Measurements from ENCODE around the gene DOCK2.

DOCK2 gene

DNA sequence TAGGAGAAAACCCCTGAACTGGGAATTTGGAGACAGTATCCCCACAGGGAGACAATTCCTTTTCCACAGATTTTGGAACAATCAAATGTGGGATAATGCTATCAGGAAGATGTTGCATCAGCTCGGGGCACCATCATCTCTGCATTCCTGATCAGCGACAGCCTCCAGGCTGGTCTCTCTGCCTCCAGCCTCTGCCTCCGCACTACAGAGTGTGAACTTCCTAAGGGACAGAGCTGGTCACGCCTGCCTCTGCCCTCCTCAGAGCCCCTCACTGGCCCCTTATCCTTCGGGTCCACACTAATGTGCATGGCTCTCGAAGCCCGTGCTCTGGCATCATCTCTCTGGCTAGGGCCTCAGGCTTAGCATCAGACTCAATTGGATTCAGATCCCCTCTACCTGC lies 477.2 kb downstream of the DOCK2 start:
- Histone ChIP-seq H3K4me3 (ENCODE audit: low read depth in 1 of 2, low read length in 2 of 2) (no peak overlapping the region), H3K79me2 (ENCODE audit: insufficient read depth, low read length) (no peaks in the 10 kb centered on the region), H3K4me2 (ENCODE audit: insufficient read depth, low read length) (no peak overlapping the region), H3K27me3 (ENCODE audit: insufficient read depth, low read length, poor library complexity) (no peaks in the 10 kb centered on the region), H2AFZ (ENCODE audit: low read depth, low read length) (no peak overlapping the region), H4K20me1 (ENCODE audit: insufficient read depth, low read length) (no peaks in the 10 kb centered on the region), H3K27ac (ENCODE audit: low read length) (no peak overlapping the region), H3K9me3 (ENCODE audit: insufficient read depth, low read length, severe bottlenecking) (no peaks in the 10 kb centered on the region), H3K9ac (ENCODE audit: low read depth, low read length) (no peak overlapping the region), H3K36me3 (ENCODE audit: insufficient read depth, low read length) (no peaks in the 10 kb centered on the region), H3K4me1 (ENCODE audit: insufficient read depth, low read length) (no peaks in the 10 kb centered on the region)
- DNase-seq (no peak), ATAC-seq (ENCODE audit: insufficient read depth, low read depth) (no peak)
- TF ChIP-seq, protein P1, sequence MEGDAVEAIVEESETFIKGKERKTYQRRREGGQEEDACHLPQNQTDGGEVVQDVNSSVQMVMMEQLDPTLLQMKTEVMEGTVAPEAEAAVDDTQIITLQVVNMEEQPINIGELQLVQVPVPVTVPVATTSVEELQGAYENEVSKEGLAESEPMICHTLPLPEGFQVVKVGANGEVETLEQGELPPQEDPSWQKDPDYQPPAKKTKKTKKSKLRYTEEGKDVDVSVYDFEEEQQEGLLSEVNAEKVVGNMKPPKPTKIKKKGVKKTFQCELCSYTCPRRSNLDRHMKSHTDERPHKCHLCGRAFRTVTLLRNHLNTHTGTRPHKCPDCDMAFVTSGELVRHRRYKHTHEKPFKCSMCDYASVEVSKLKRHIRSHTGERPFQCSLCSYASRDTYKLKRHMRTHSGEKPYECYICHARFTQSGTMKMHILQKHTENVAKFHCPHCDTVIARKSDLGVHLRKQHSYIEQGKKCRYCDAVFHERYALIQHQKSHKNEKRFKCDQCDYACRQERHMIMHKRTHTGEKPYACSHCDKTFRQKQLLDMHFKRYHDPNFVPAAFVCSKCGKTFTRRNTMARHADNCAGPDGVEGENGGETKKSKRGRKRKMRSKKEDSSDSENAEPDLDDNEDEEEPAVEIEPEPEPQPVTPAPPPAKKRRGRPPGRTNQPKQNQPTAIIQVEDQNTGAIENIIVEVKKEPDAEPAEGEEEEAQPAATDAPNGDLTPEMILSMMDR (IDR thresholded peaks at IDR 0.05; ENCODE audit: borderline replicate concordance, extremely low read depth, low read length, poor library complexity, severe bottlenecking) = no peak
- TF ChIP-seq EZH2 (IDR thresholded peaks at IDR 0.05; ENCODE audit: borderline replicate concordance, low read depth, low read length, severe bottlenecking) = no peak

DNA sequence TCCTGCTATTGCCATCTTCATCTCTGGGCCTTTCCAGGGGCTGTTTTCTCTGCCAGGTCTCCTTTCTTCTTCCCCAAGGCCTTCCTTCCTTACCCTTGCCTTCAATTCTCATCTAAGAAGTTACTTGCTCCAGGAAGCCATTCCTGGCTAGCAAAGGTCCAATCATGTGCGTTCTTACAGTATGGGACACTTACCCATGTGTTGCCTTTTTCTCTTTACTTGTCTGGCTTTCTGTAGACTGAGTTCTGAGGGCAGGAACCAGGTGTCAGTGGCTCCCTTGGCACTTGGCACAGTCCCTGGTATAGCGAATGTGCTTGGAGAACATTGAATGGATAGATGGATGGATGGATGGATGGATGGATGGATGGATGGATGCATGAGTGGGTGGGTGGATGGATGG lies 478.9 kb downstream of the DOCK2 start:
- H3K36me3 ChIP-seq (ENCODE audit: insufficient read depth, low read length) = no peaks in the 10 kb centered on the region
- no peak overlapping the region for H2AFZ ChIP-seq (ENCODE audit: low read depth, low read length)
- no peak overlapping the region for H3K27ac ChIP-seq (ENCODE audit: low read length)
- TF ChIP-seq EZH2 (IDR thresholded peaks at IDR 0.05; ENCODE audit: borderline replicate concordance, low read depth, low read length, severe bottlenecking) = no peak
- TF ChIP-seq, protein P1 (IDR thresholded peaks at IDR 0.05; ENCODE audit: borderline replicate concordance, extremely low read depth, low read length, poor library complexity, severe bottlenecking) = no peak
- no peak overlapping the region for H3K4me3 ChIP-seq (ENCODE audit: low read depth in 1 of 2, low read length in 2 of 2)
- H3K9me3 ChIP-seq (ENCODE audit: insufficient read depth, low read length, severe bottlenecking) = no peaks in the 10 kb centered on the region
- H3K79me2 ChIP-seq (ENCODE audit: insufficient read depth, low read length) = no peaks in the 10 kb centered on the region
- ATAC-seq (ENCODE audit: insufficient read depth, low read depth) (no peak), DNase-seq (no peak)
- H3K4me2 ChIP-seq (ENCODE audit: insufficient read depth, low read length) = no peak overlapping the region
- no peaks in the 10 kb centered on the region for H3K4me1 ChIP-seq (ENCODE audit: insufficient read depth, low read length)
- H4K20me1 ChIP-seq (ENCODE audit: insufficient read depth, low read length) = no peaks in the 10 kb centered on the region
- peaks cover 3% of the 10 kb centered on the region for H3K27me3 ChIP-seq (ENCODE audit: insufficient read depth, low read length, poor library complexity)
- H3K9ac ChIP-seq (ENCODE audit: low read depth, low read length) = no peak overlapping the region

DNA sequence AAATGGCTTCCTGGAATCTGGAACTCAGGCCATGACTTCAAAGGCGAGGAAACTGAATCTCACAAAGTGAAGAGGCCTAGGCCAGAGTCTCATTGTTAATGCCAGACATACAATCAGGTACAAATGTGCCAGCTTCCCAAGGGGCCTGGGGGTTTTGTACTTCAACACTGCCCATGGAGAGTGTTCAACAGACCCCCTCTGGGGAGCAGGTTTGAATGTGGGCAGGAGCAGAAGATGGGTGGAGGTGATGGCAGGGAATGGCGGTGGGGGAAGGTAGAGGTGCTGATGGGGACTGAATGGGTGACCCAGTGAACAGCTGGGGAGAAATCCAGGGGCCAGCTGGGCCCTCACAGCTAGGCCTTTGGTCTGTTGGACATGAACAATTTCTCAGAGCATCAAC lies 480.7 kb downstream of the DOCK2 start:
- TF ChIP-seq EZH2 (IDR thresholded peaks at IDR 0.05; ENCODE audit: borderline replicate concordance, low read depth, low read length, severe bottlenecking) = no peak
- TF ChIP-seq, protein P1 (IDR thresholded peaks at IDR 0.05; ENCODE audit: borderline replicate concordance, extremely low read depth, low read length, poor library complexity, severe bottlenecking) = no peak
- no peak for ATAC-seq (ENCODE audit: insufficient read depth, low read depth)
- H3K27ac ChIP-seq (ENCODE audit: low read length) = no peak overlapping the region

DNA sequence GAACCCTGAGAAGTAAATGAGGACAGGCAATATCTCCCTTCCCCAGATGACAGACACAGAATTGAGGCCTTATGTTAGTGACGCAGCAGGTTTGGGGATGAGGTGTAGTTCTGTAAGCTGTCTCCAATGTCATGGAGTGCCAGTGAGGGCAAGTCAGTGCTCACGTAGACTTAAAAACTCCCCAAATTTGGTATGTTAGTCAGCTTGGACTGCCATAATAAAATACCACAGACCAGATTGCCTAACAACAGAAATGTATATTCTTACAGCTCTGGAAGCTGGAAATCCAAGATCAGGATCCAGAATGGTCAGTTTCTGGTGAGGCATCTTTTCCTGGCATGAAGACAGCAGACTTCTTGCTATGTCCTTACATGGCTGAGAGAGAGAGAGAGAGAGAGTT lies 483.5 kb downstream of the DOCK2 start:
- Histone ChIP-seq H3K27me3 (ENCODE audit: insufficient read depth, low read length, poor library complexity) (peaks cover 3% of the 10 kb centered on the region), H3K4me1 (ENCODE audit: insufficient read depth, low read length) (no peaks in the 10 kb centered on the region), H3K4me2 (ENCODE audit: insufficient read depth, low read length) (no peak overlapping the region), H4K20me1 (ENCODE audit: insufficient read depth, low read length) (no peaks in the 10 kb centered on the region), H2AFZ (ENCODE audit: low read depth, low read length) (no peak overlapping the region), H3K27ac (ENCODE audit: low read length) (no peak overlapping the region), H3K9me3 (ENCODE audit: insufficient read depth, low read length, severe bottlenecking) (no peaks in the 10 kb centered on the region), H3K36me3 (ENCODE audit: insufficient read depth, low read length) (no peaks in the 10 kb centered on the region), H3K4me3 (ENCODE audit: low read depth in 1 of 2, low read length in 2 of 2) (no peak overlapping the region), H3K79me2 (ENCODE audit: insufficient read depth, low read length) (no peaks in the 10 kb centered on the region), H3K9ac (ENCODE audit: low read depth, low read length) (no peak overlapping the region)
- TF ChIP-seq, protein P1 (IDR thresholded peaks at IDR 0.05; ENCODE audit: borderline replicate concordance, extremely low read depth, low read length, poor library complexity, severe bottlenecking) = no peak
- TF ChIP-seq EZH2 (IDR thresholded peaks at IDR 0.05; ENCODE audit: borderline replicate concordance, low read depth, low read length, severe bottlenecking) = no peak
- no peak for ATAC-seq (ENCODE audit: insufficient read depth, low read depth)
- DNase-seq = no peak

More for the DNA sequence above, 480.7 kb downstream of the DOCK2 start:
- Histone ChIP-seq H3K9me3 (ENCODE audit: insufficient read depth, low read length, severe bottlenecking) (no peaks in the 10 kb centered on the region), H2AFZ (ENCODE audit: low read depth, low read length) (no peak overlapping the region), H3K4me1 (ENCODE audit: insufficient read depth, low read length) (no peaks in the 10 kb centered on the region), H3K9ac (ENCODE audit: low read depth, low read length) (no peak overlapping the region), H4K20me1 (ENCODE audit: insufficient read depth, low read length) (no peaks in the 10 kb centered on the region), H3K4me2 (ENCODE audit: insufficient read depth, low read length) (no peak overlapping the region), H3K79me2 (ENCODE audit: insufficient read depth, low read length) (no peaks in the 10 kb centered on the region), H3K36me3 (ENCODE audit: insufficient read depth, low read length) (no peaks in the 10 kb centered on the region), H3K27me3 (ENCODE audit: insufficient read depth, low read length, poor library complexity) (peaks cover 3% of the 10 kb centered on the region), H3K4me3 (ENCODE audit: low read depth in 1 of 2, low read length in 2 of 2) (no peak overlapping the region)
- DNase-seq = no peak
